ENCODE measurements around the gene ATP6V0C. TPM values are rescaled to one million over a fixed set of nuclear protein-coding genes. Genes with fewer than 3 reads are reported as not detected.
"Not testable (repeated sequence)": the region's sequence is repeated elsewhere in the genome, so short reads cannot be mapped to it uniquely, and the experiment has no call there.

Gene ATP6V0C
- total and polyA plus RNA-seq, 2 donors (not counting 1 experiment from before 2014, with no cell fraction given) = 118 to 176 TPM

DNA sequence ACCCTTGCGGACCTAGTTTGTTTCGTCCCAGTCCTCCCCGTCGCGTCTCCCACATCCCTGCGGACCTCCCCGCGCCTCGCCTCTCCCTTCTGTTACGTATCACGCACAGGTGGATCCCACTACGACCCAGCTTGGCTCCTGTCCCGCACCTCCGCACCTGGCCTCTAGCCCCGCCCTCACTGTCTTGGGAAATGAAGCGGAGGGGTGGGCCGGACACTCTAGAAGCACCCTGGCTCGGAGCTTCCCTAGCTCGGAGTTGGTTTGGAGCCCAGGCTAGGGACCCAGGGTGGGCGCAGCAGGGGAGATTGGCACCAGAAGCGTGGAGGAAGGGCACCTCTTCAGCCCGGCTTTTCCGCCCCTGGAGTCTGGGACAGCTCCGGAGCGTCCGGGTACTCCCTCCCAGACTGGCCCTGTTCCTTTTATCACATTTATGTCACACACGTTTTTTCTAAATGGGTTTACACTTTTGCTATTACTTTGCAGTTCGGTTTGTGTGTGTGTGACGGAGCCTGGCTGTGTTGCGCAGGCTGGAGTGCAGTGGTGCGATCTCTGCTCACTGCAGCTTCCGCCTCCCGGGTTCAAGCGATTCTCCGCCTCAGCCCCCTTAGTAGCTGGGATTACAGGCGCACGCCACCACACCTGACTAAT is 18.9 kb downstream of the ATP6V0C start:
- Mint-ChIP-seq H3K9me3 (ENCODE audit: insufficient read depth) (no peaks in the 10 kb centered on the region), H3K27ac (peak overlapping the region; percentile 97), H3K4me1 (peaks cover 23% of the 10 kb centered on the region), H3K4me3 (peak overlapping the region; percentile 94), H3K27me3 (no peaks in the 10 kb centered on the region)
- no peak for TF ChIP-seq EZH2 (IDR thresholded peaks at IDR 0.05; ENCODE audit: borderline replicate concordance, insufficient read depth, low read depth, low read length, poor library complexity, severe bottlenecking)
- TF ChIP-seq, protein P1, sequence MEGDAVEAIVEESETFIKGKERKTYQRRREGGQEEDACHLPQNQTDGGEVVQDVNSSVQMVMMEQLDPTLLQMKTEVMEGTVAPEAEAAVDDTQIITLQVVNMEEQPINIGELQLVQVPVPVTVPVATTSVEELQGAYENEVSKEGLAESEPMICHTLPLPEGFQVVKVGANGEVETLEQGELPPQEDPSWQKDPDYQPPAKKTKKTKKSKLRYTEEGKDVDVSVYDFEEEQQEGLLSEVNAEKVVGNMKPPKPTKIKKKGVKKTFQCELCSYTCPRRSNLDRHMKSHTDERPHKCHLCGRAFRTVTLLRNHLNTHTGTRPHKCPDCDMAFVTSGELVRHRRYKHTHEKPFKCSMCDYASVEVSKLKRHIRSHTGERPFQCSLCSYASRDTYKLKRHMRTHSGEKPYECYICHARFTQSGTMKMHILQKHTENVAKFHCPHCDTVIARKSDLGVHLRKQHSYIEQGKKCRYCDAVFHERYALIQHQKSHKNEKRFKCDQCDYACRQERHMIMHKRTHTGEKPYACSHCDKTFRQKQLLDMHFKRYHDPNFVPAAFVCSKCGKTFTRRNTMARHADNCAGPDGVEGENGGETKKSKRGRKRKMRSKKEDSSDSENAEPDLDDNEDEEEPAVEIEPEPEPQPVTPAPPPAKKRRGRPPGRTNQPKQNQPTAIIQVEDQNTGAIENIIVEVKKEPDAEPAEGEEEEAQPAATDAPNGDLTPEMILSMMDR (IDR thresholded peaks at IDR 0.05) = no peak
- Histone ChIP-seq H2AFZ (ENCODE audit: insufficient read depth, low read depth, low read length, poor library complexity, severe bottlenecking) (peak overlapping the region; percentile 31), H3K4me2 (replicated peaks; ENCODE audit: low read depth, low read length, poor library complexity, severe bottlenecking) (peak overlapping the region; percentile 98), H3K9ac (ENCODE audit: low read length) (peak overlapping the region; percentile 81), H3K79me2 (ENCODE audit: control insufficient read depth, insufficient read depth, low read length) (peaks cover 28% of the 10 kb centered on the region), H3K36me3 (replicated peaks in 1 of 2; ENCODE audit: control extremely low read depth in 1 of 2, control insufficient read depth in 1 of 2, extremely low read depth in 1 of 2, insufficient read depth in 2 of 2, low read length in 1 of 2) (peaks cover 0 to 22% of the 10 kb centered on the region in 2 experiments), H3K9me3 (ENCODE audit: control extremely low read depth in 1 of 3, control insufficient read depth in 2 of 3, insufficient read depth in 1 of 3, low read length in 2 of 3) (no peaks in the 10 kb centered on the region), H3K27me3 (replicated peaks in 1 of 4; ENCODE audit: control extremely low read depth in 1 of 4, control insufficient read depth in 3 of 4, insufficient read depth in 4 of 4, low read length in 3 of 4) (no peaks in the 10 kb centered on the region), H3K4me1 (ENCODE audit: control insufficient read depth in 2 of 2, insufficient read depth in 2 of 2, low read length in 2 of 2) (peaks cover 10 to 31% of the 10 kb centered on the region in 2 donors), H4K20me1 (ENCODE audit: control insufficient read depth, insufficient read depth, low read length, poor library complexity, severe bottlenecking) (peaks cover 7% of the 10 kb centered on the region), H3K27ac (ENCODE audit: low read length in 2 of 2) (peak overlapping the region; percentile 96 to 100), H3K4me3 (ENCODE audit: control extremely low read depth in 1 of 5, extremely low read depth in 1 of 5, insufficient read depth in 1 of 5, low read depth in 2 of 5, low read length in 4 of 5) (peak overlapping the region; percentile 58 to 93 (median 84))
- 0% methylated on average over 30 of the region's 37 CpGs for WGBS (ENCODE audit: insufficient coverage)
- DNase-seq (peak; percentile 88), ATAC-seq (ENCODE audit: low read depth) (peak; percentile 19)
- ChIA-PET POLR2A (interaction anchor here (0.7 to 3.4 kb wide), 8 partner anchors 12 to 434 kb away, joined by 3 to 66 read pairs (median 8); partner anchors contain the start of genes AMDHD2, ATP6V0C and TRAF7), CTCF (interaction anchor here (0.9 to 2.0 kb wide), 5 partner anchors 10 to 377 kb away, joined by 3 to 11 read pairs (median 6); partner anchors contain the start of genes AMDHD2 and TRAF7)
- intact Hi-C loops (cut with micrococcal nuclease) = loop anchor here (1.0 kb wide), 2 partner anchors 12 to 19 kb away; partner anchors contain the start of genes AMDHD2 and ATP6V0C

DNA sequence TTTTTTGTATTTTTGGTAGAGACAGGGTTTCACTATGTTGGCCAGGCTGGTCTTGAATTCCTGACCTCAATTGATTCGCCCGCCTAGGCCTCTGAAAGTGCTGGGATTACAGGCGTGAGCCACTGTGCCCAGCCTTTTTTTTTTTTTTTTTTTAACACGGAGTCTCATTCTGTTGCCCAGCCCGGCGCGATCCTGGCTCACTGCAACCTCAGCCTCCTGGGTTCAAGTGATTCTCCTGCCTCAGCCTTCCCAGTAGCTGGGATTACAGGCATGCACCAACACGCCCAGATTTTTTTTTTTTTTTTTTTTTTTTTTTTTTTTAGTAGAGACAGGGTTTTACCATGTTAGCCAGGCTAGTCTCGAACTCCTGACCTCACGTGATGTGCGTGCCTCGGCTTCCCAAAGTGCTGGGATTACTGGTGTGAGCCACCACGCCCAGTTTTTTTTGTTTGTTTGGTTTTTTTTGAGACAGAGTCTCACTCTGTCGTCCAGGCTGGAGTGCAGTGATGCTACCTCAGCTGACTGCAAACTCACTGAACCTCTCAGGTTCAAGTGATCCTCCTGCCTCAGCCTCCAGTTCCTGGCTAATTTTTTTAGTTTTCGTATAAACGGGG is 19.5 kb downstream of the ATP6V0C start:
- Histone ChIP-seq H3K4me1 (ENCODE audit: control insufficient read depth in 2 of 2, insufficient read depth in 2 of 2, low read length in 2 of 2) (peaks cover 10 to 31% of the 10 kb centered on the region in 2 donors), H3K36me3 (replicated peaks in 1 of 2; ENCODE audit: control extremely low read depth in 1 of 2, control insufficient read depth in 1 of 2, extremely low read depth in 1 of 2, insufficient read depth in 2 of 2, low read length in 1 of 2) (peaks cover 0 to 17% of the 10 kb centered on the region in 2 experiments), H3K27ac (ENCODE audit: low read length in 2 of 2) (peak overlapping the region; percentile 96 to 100), H3K4me3 (ENCODE audit: control extremely low read depth in 1 of 5, extremely low read depth in 1 of 5, insufficient read depth in 1 of 5, low read depth in 2 of 5, low read length in 4 of 5) (peak overlapping the region; percentile 58 to 93 (median 84)), H3K79me2 (ENCODE audit: control insufficient read depth, insufficient read depth, low read length) (peaks cover 22% of the 10 kb centered on the region), H3K4me2 (replicated peaks; ENCODE audit: low read depth, low read length, poor library complexity, severe bottlenecking) (peak overlapping the region; percentile 98), H3K9ac (ENCODE audit: low read length) (peak overlapping the region; percentile 81), H2AFZ (ENCODE audit: insufficient read depth, low read depth, low read length, poor library complexity, severe bottlenecking) (peak overlapping the region; percentile 31)
- H3K27me3 Mint-ChIP-seq; H4K20me1 ChIP-seq (ENCODE audit: control insufficient read depth, insufficient read depth, low read length, poor library complexity, severe bottlenecking); ATAC-seq (ENCODE audit: low read depth); H3K27me3 ChIP-seq (replicated peaks in 1 of 4; ENCODE audit: control extremely low read depth in 1 of 4, control insufficient read depth in 3 of 4, insufficient read depth in 4 of 4, low read length in 3 of 4); intact Hi-C loops (cut with micrococcal nuclease); DNase-seq; H3K9me3 Mint-ChIP-seq (ENCODE audit: insufficient read depth); H3K9me3 ChIP-seq (ENCODE audit: control extremely low read depth in 1 of 3, control insufficient read depth in 2 of 3, insufficient read depth in 1 of 3, low read length in 2 of 3): not testable (repeated sequence)
- ChIA-PET POLR2A (interaction anchor here (0.6 to 3.4 kb wide), 8 partner anchors 12 to 434 kb away, joined by 3 to 66 read pairs (median 8); partner anchors contain the start of genes AMDHD2, ATP6V0C and TRAF7), CTCF (interaction anchor here (0.9 to 2.0 kb wide), 5 partner anchors 11 to 378 kb away, joined by 3 to 11 read pairs (median 6); partner anchors contain the start of genes AMDHD2 and TRAF7)
- Mint-ChIP-seq H3K4me1 (peaks cover 23% of the 10 kb centered on the region), H3K27ac (peak overlapping the region; percentile 97), H3K4me3 (peak overlapping the region; percentile 94)
- WGBS (ENCODE audit: insufficient coverage) = 48% methylated on average over 6 of the region's 16 CpGs
